NOMO-1 treated with dmso at 0.1 percent for 144 hours (cell line): ENCODE results near the gene TTC34.
"Not testable (repeated sequence)": the region's sequence is repeated elsewhere in the genome, so short reads cannot be mapped to it uniquely, and the experiment has no call there.

Experiments
- DNase-seq: peaks from one replicate; lab custom pipeline; 2025; ENCODE audit not compliant: unreplicated experiment; lab: John Stamatoyannopoulos, UW

Gene TTC34

GRCh38 chr1:2799811-2800663 is 1.5 kb downstream of the TTC34 start:
- DNase-seq: no peak

GRCh38 chr1:2798958-2799357 is 2.5 kb downstream of the TTC34 start:
- not testable (repeated sequence) for DNase-seq

- no peak for DNase-seq
Measured at GRCh38 chr1:2797741-2798016, 3.8 kb downstream of the TTC34 start.

- no peak for DNase-seq
Measured at GRCh38 chr1:2796890-2797740, 4.4 kb downstream of the TTC34 start.

- DNase-seq: no peak
Measured at GRCh38 chr1:2795926-2796325, 5.6 kb downstream of the TTC34 start.

GRCh38 chr1:2791027-2791760 is 10.3 kb downstream of the TTC34 start:
- DNase-seq: no peak

GRCh38 chr1:2789986-2790581 is 11.4 kb downstream of the TTC34 start:
- no peak for DNase-seq

GRCh38 chr1:2789164-2789985 is 12.1 kb downstream of the TTC34 start:
- DNase-seq: no peak

- no peak for DNase-seq
Measured at GRCh38 chr1:2788506-2789163, 12.9 kb downstream of the TTC34 start.

- no peak for DNase-seq
Measured at GRCh38 chr1:2787163-2787911, 14.2 kb downstream of the TTC34 start.

GRCh38 chr1:2786329-2787162 is 14.9 kb downstream of the TTC34 start:
- DNase-seq: no peak

- no peak for DNase-seq
Measured at GRCh38 chr1:2785631-2786328, 15.7 kb downstream of the TTC34 start.

GRCh38 chr1:2784854-2785630 is 16.5 kb downstream of the TTC34 start:
- DNase-seq: no peak

- DNase-seq: no peak
Measured at GRCh38 chr1:2783435-2784397, 17.8 kb downstream of the TTC34 start.

GRCh38 chr1:2783069-2783434 is 18.4 kb downstream of the TTC34 start:
- no peak for DNase-seq

- DNase-seq: no peak
Measured at GRCh38 chr1:2781627-2782026, 19.9 kb downstream of the TTC34 start.
